Measurements from ENCODE around the gene SERPIND1.

SERPIND1 gene

GRCh38 chr22:20740222-20740951, 33.5 kb upstream of the SERPIND1 start:
- Histone ChIP-seq H3K36me3 (ENCODE audit: control insufficient read depth in 2 of 2, insufficient read depth in 1 of 2, low read length in 2 of 2) (peaks cover 0 to 63% of the 10 kb centered on the region in 2 experiments; a peak in 1 of 3 replicates), H3K27ac (ENCODE audit: extremely low read depth, low read depth, low read length) (no peak overlapping the region), H3K9me3 (ENCODE audit: control insufficient read depth, insufficient read depth, low read depth, low read length) (no peaks in the 10 kb centered on the region), H3K4me1 (ENCODE audit: control insufficient read depth, insufficient read depth, low read length) (no peaks in the 10 kb centered on the region), H3K4me3 (ENCODE audit: low read depth, low read length) (no peak overlapping the region)
- TF ChIP-seq ZNF544 (tag by site-specific recombination; IDR thresholded peaks at IDR 0.05) (no peak), ZNF335 (tag by site-specific recombination; conservative IDR thresholded peaks at IDR 0.05) (no peak), ZNF362 (tag by site-specific recombination; IDR thresholded peaks at IDR 0.05) (no peak), ZNF423 (tag by site-specific recombination; IDR thresholded peaks at IDR 0.05) (no peak), ZNF112 (tag by site-specific recombination; IDR thresholded peaks at IDR 0.05) (no peak), ZNF155 (tag by site-specific recombination; IDR thresholded peaks at IDR 0.05) (no peak), ZNF292 (tag by site-specific recombination; IDR thresholded peaks at IDR 0.05; ENCODE audit: borderline replicate concordance, low read depth) (no peak), ZNF37A (tag by site-specific recombination; IDR thresholded peaks at IDR 0.05) (no peak), ZSCAN23 (tag by site-specific recombination; IDR thresholded peaks at IDR 0.05) (no peak), ZNF398 (tag by site-specific recombination; IDR thresholded peaks at IDR 0.05) (no peak), ZNF140 (tag by site-specific recombination; IDR thresholded peaks at IDR 0.05) (no peak), ZNF837 (tag by site-specific recombination; IDR thresholded peaks at IDR 0.05) (no peak), PRDM10 (tag by site-specific recombination; IDR thresholded peaks at IDR 0.05) (no peak), ZNF529 (tag by site-specific recombination; IDR thresholded peaks at IDR 0.05; ENCODE audit: insufficient replicate concordance) (no peak), KLF7 (tag by site-specific recombination; IDR thresholded peaks at IDR 0.05; ENCODE audit: borderline replicate concordance) (no peak)
- TF ChIP-seq, protein P1, sequence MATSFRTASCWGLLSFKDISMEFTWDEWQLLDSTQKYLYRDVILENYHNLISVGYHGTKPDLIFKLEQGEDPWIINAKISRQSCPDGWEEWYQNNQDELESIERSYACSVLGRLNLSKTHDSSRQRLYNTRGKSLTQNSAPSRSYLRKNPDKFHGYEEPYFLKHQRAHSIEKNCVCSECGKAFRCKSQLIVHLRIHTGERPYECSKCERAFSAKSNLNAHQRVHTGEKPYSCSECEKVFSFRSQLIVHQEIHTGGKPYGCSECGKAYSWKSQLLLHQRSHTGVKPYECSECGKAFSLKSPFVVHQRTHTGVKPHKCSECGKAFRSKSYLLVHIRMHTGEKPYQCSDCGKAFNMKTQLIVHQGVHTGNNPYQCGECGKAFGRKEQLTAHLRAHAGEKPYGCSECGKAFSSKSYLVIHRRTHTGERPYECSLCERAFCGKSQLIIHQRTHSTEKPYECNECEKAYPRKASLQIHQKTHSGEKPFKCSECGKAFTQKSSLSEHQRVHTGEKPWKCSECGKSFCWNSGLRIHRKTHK (tag by site-specific recombination; IDR thresholded peaks at IDR 0.05) = no peak
- ChIA-PET POLR2A (no interaction called here), CTCF (interaction anchor here (0.6 to 1.9 kb wide), 7 partner anchors 8 to 338 kb away, joined by 3 to 7 read pairs (median 4); no protein-coding TSS in a partner anchor)

Measured in HEK293 (cell line).